GM12801 (cell line): Measurements from ENCODE around the gene TSPAN4.

ENCODE experiments used
- CTCF ChIP-seq: IDR thresholded peaks from one replicate; pipeline ENCODE4 v1.5.1; 2011; ENCODE audit warnings: control low read depth; ENCODE audit not compliant: insufficient read length; ENCODE audit errors: extremely low read depth

Gene TSPAN4

DNA sequence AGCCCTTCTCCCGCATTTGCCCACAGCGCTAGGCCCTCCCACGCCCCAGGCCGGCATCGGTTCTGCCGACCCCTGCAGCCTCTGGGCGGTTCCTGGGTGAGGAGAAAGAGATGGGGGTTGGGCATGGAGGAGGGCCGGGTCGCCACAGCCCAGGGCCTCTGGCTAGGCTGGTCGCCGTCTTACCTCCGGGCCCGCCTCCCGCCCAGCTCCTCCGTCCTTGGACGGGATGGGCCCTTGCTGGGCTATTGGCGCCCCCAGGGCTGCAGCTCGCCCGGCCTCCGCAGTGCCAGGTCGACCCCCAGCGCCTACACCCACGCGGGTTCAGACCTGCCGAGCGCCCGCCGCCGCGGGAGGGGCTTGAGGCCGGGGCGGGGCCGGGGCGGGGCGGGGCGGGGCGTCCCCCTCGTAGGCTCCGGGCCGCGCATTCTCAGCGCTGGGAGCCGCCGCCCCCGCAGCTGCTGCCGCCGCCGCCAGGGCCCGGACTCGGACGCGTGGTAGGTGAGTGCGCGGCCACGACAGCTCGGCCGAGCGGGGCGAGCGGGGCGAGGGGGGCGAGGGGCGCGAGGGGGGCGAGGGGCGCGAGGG, 10.0 kb upstream of the TSPAN4 start, which contains the start of gene CD151:
CD151 (plus strand) TSS at position 424 of the 585 bp plus-strand sequence. CDS start 3,118 bp downstream, outside the sequence.
- TF ChIP-seq CTCF = no peak

GRCh38 chr11:833114-833791, 9.4 kb upstream of the TSPAN4 start:
- no peak for TF ChIP-seq CTCF

DNA sequence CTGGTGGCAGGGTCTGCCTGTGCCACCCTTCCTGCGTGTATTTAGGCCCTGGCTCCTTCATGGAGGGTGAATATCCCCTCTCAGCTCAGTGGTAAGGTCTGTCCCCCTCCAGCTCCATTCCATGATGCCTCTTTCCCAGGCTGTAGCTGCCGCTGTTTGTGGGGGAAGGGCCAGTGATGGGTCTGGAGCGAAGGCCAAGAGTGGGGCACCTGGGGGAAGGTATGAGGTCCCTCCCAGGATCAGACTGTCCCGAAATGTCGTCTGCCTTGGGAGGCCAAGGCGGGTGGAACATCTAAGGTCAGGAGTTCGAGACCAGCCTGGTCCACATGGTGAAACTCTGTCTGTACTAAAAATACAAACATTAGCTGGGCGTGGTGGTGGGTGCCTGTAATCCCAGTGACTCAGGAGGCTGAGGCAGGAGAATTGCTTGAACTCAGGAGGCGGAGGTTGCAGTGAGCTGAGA, 8.8 kb upstream of the TSPAN4 start:
- no peak for TF ChIP-seq CTCF

DNA sequence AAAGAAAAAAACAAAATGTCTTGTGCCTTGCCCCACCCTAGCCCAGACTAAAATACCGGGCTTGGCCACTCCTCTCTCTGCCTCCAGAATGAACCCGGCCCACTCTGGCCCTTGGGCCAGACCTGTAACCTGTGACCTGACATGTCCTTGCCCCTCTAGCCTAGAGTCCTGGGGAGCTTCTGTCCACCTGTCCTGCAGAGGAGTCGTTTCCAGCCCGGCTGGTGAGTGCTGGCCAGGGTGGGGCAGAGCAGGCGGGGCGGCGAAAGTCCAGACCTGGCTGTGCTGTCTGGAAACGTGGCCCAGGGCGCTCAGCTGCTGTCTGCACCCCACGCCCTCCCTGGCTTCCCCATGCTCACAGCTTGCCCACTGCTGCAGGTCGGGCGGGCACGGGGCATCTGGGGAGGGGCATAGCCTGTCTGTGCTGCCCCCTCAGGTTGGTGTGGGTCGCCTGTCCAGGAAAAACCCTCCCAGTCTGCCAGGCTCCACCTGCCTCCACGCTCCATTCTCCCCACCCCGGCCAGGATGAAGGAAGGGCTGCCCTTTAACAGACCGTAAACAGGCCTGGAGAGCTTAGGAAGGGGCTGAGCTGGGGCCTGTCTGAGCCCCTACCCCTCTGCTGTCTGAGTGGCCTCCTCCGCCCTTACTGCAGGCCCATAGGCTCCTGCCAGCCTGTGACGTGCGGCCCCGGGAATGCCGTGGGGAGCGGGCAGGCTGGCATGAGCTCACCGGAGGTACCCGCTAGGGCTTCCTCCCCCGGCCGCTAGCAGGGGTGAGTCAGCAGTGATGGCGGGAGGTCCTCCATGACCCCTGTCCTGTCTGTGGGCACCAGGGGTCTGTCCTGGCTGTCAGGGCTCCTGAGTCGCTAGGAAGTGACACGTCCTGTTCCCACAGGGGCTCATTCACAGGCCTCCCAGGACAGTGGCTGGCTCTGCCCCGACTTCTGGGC, 8.0 kb upstream of the TSPAN4 start:
- TF ChIP-seq CTCF = no peak

DNA sequence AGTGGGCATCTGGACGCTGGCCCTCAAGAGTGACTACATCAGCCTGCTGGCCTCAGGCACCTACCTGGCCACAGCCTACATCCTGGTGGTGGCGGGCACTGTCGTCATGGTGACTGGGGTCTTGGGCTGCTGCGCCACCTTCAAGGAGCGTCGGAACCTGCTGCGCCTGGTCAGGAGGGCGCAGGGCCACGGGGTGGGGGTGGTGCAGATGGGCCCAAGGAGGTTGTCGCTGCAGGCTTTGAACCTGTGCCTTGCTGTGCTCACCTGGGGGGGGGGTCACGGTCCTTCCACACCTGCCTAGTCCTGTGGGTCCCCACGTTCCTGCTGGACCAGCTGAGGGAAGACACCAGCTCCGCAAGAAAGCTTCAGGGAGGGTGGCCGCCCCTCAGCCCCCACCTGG, 6.4 kb upstream of the TSPAN4 start:
- no peak for TF ChIP-seq CTCF

DNA sequence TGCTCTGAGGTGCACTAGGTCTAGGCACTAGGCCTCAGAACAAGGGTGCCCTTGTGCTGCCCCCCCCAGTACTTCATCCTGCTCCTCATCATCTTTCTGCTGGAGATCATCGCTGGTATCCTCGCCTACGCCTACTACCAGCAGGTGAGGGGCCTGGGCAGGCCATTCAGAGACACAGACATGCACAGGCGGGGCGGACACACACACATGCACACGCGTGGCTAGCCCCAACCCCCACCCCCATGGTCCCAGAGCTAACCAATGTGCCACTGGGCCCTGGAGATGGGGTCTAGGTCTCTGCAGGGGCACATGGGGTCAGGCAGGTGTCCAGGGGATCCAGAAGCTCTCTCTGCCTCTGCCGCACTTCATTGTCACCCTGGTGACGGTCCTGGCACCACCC, 6.0 kb upstream of the TSPAN4 start:
- no peak for TF ChIP-seq CTCF
